Esophagus muscularis mucosa (tissue), 4 donors: ENCODE data around the gene EHBP1. TPM values are rescaled to one million over a fixed set of nuclear protein-coding genes. Genes with fewer than 3 reads are reported as not detected.

Source experiments
- DNase-seq: peaks from one replicate; pipeline ENCODE4 v3.0.0-alpha.2; 2017; ENCODE audit errors: extremely low spot score
- H3K27ac ChIP-seq, 4 donors: fragments of 200-600 bp; sonication (generic); replicated peaks in 1 of 4; 1 replicate in 3 of 4; 2 replicates in 1 of 4; pipeline ENCODE4 v1.5.1; 2016 to 2019; ENCODE audit warnings: mild to moderate bottlenecking in 1 of 4
- H3K27me3 ChIP-seq, 4 donors: fragments of 200-600 bp; sonication (generic); one replicate each; pipeline versions ENCODE4 v1.5.1 to v1.6.0; 2016 to 2019
- H3K36me3 ChIP-seq, 4 donors: fragments of 200-600 bp; sonication (generic); one replicate each; pipeline ENCODE4 v1.5.1; 2016 to 2019
- H3K4me1 ChIP-seq, 4 donors: fragments of 200-600 bp; sonication (generic); one replicate each; pipeline ENCODE4 v1.5.1; 2016 to 2019
- H3K4me3 ChIP-seq, 4 donors: fragments of 200-600 bp; sonication (generic); 1 replicate in 2 of 4; 2 replicates in 2 of 4; pipeline ENCODE4 v1.5.1; 2016 to 2019; ENCODE audit warnings: mild to moderate bottlenecking in 4 of 4, moderate library complexity in 1 of 4
- H3K9me3 ChIP-seq, 4 donors: fragments of 200-600 bp; sonication (generic); 1 replicate in 3 of 4; 2 replicates in 1 of 4; pipeline ENCODE4 v1.5.1; 2016 to 2019
- CTCF ChIP-seq, 3 experiments: fragments of 200-600 bp in 2 of 3; fragments of 450-650 bp in 1 of 3; sonication (generic) in 2 of 3; IDR thresholded peaks; one replicate each; pipeline ENCODE4 v1.5.1; 2017 to 2019; ENCODE audit warnings: antibody characterized with exemption in 3 of 3, mild to moderate bottlenecking in 2 of 3, moderate library complexity in 1 of 3
- EP300 ChIP-seq: sonication (generic); formaldehyde crosslinking; IDR thresholded peaks from one replicate; pipeline ENCODE4 v1.6.1; 2017; ENCODE audit warnings: antibody characterized with exemption
- POLR2A ChIP-seq: fragments of 450-650 bp; IDR thresholded peaks from one replicate; pipeline ENCODE4 v1.6.1; 2017; ENCODE audit warnings: antibody characterized with exemption, moderate library complexity, mild to moderate bottlenecking, low read depth
- POLR2AphosphoS5 ChIP-seq, 2 donors: sonication (generic); formaldehyde crosslinking; IDR thresholded peaks; one replicate each; pipeline ENCODE4 v1.6.1; 2017; ENCODE audit warnings: antibody characterized with exemption in 2 of 2
- WGBS: methylation state at CpG from one replicate; pipeline ENCODE4 v1.1.5; 2018; 5-methylcytosine and 5-hydroxymethylcytosine counted together
- intact Hi-C: fragments of 100-400 bp; cut with DNase I; formaldehyde crosslinking; loops from one replicate; pipeline ENCODE4 v1.15.1; 2023
- total RNA-seq, 4 donors: library from RNA; depleted of rRNA; stranded (reverse); fragments of >200 nt; gene quantifications; one replicate each; pipeline versions ENCODE4 v1.1.0 to v1.2.1, GENCODE V29; 2016

Gene EHBP1
- total RNA-seq, 4 donors from 2014 or later = 103 to 199 (median 151) TPM

DNA sequence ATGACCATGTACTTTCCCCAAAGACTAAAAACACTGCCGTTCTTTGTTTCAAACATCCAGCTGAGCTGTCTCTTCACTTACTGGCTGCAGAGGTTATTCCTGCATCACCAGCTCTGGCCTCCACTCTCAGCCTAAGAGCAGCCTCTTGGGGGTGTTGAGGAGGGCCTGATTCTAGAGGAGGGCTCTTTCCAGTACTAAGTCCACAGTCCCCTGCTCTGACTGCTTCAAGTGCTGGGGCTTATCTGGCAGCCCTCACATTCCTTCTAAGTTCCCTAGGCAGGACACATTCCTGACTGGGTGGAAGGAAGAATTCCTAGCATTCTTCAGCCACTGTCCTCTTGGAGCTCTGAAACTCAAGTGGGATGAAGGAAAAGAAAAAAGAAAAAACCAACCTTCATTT is 32.9 kb upstream of the EHBP1 start:
- TF ChIP-seq EP300 = no peak
- no peak for TF ChIP-seq POLR2AphosphoS5 (IDR thresholded peaks at IDR 0.05)
- TF ChIP-seq POLR2A = no peak
- no peak for TF ChIP-seq CTCF (IDR thresholded peaks at IDR 0.05)
- H3K4me1 ChIP-seq = peaks cover 12 to 49% (median 32%) of the 10 kb centered on the region in 4 donors

DNA sequence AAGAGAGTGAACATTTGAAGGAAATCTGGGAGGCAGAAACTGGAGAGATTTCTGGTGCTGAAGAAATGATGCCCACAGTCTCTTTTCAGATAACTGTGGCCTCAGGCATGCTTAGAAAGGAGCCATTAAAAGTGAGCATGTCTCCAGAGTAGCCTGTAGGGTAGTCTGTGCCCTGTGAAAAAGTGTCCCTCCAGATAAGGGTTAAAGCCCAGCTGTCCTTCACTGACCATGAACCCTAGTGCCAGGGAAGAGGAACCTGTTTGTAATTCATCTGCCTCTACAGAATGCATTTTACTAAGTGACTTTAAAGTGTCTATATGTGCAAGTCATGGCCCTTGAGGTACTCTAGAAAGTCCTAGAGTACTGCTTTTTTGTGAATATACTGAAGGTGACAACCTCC is 30.5 kb upstream of the EHBP1 start:
- H3K4me1 ChIP-seq = peaks cover 12 to 49% (median 29%) of the 10 kb centered on the region in 4 donors
- intact Hi-C loops = no loop called here
- H3K27ac ChIP-seq = no peak overlapping the region

More for the DNA sequence above, 32.9 kb upstream of the EHBP1 start:
- Histone ChIP-seq H3K4me3 (no peak overlapping the region), H3K27ac (peak overlapping the region; percentile 2 to 45 (median 38)), H3K36me3 (no peaks in the 10 kb centered on the region), H3K9me3 (no peaks in the 10 kb centered on the region), H3K27me3 (no peaks in the 10 kb centered on the region)
- intact Hi-C loops = no loop called here
- DNase-seq = peak; percentile 47
- WGBS = 36% methylated on average over 1 of the region's 1 CpG

GRCh38 chr2:62685256-62685655 is 20.3 kb upstream of the EHBP1 start:
- H3K4me3 ChIP-seq = no peak overlapping the region
- no peaks in the 10 kb centered on the region for H3K9me3 ChIP-seq
- no peak overlapping the region for H3K27ac ChIP-seq
- H3K36me3 ChIP-seq = no peaks in the 10 kb centered on the region
- no peaks in the 10 kb centered on the region for H3K27me3 ChIP-seq
- peak; percentile 26 for DNase-seq
- intact Hi-C loops = no loop called here
- WGBS = 97% methylated on average over 2 of the region's 2 CpGs
- H3K4me1 ChIP-seq = no peaks in the 10 kb centered on the region
- TF ChIP-seq POLR2AphosphoS5 (IDR thresholded peaks at IDR 0.05) (no peak), EP300 (no peak), POLR2A (no peak), CTCF (IDR thresholded peaks at IDR 0.05) (no peak)

More for the DNA sequence above, 30.5 kb upstream of the EHBP1 start:
- H3K4me3 ChIP-seq = no peak overlapping the region
- H3K27me3 ChIP-seq = no peaks in the 10 kb centered on the region
- no peaks in the 10 kb centered on the region for H3K36me3 ChIP-seq
- peak; percentile 72 for DNase-seq
- TF ChIP-seq CTCF (IDR thresholded peaks at IDR 0.05) = no peak
- TF ChIP-seq EP300 = no peak
- TF ChIP-seq POLR2AphosphoS5 (IDR thresholded peaks at IDR 0.05) = no peak
- TF ChIP-seq POLR2A = no peak
- H3K9me3 ChIP-seq = no peaks in the 10 kb centered on the region

DNA sequence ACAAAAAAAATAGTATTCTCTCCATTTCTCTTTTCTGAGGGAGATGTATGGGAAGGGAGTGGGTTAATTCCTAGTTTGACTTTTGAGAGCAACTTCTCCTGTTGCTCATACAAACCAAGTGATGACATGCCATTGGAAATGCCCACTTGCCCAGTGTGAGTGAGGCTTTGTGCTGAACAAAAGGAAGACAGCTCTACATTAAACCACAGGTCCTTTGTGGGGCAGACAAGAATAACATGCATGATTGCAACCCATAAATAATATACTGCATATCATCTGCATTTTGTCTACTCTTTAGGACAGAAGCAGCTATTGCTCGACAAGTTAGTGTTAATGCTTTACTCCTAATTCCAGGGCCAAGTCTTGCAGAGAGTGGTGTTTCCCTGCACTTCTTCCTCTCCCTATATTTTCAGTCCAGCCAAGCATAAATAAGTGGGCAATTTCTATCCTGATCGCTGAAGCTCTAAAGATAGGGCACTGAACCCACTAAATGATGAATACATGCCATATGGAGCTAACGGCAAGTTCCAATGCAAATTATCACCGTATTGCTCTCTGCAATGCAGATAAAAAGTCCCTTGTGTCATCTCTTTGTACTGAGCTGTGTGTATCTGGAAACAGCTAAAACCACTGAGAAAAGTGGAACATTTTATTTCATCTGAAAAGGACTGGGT is 19.4 kb upstream of the EHBP1 start:
- peak; percentile 57 for DNase-seq
- TF ChIP-seq CTCF (IDR thresholded peaks at IDR 0.05) (no peak), EP300 (no peak)
- intact Hi-C loops = no loop called here
- Histone ChIP-seq H3K27ac (no peak overlapping the region), H3K36me3 (no peaks in the 10 kb centered on the region), H3K4me1 (no peaks in the 10 kb centered on the region), H3K9me3 (no peaks in the 10 kb centered on the region), H3K27me3 (no peaks in the 10 kb centered on the region), H3K4me3 (no peak overlapping the region)
- 82% methylated on average over 4 of the region's 4 CpGs for WGBS

GRCh38 chr2:62687636-62688035 is 17.9 kb upstream of the EHBP1 start:
- Histone ChIP-seq H3K9me3 (no peaks in the 10 kb centered on the region), H3K27me3 (no peaks in the 10 kb centered on the region), H3K4me1 (no peaks in the 10 kb centered on the region), H3K36me3 (no peaks in the 10 kb centered on the region), H3K27ac (no peak overlapping the region), H3K4me3 (no peak overlapping the region)
- DNase-seq = no peak
- intact Hi-C loops = no loop called here
- no peak for TF ChIP-seq POLR2AphosphoS5 (IDR thresholded peaks at IDR 0.05)
- TF ChIP-seq CTCF (IDR thresholded peaks at IDR 0.05) = no peak
- TF ChIP-seq POLR2A = no peak
- no peak for TF ChIP-seq EP300
- WGBS = 95% methylated on average over 2 of the region's 2 CpGs
